A673 (cell line): ENCODE data around the gene ZFPM1. TPM values are rescaled to one million over a fixed set of nuclear protein-coding genes. Genes with fewer than 3 reads are reported as not detected.

ENCODE experiments used
- BruUV-seq: library from RNA; stranded (reverse); fragments of 400-500 nt; replicated peaks from 2 replicates; lab custom pipeline; 2021; lab: Mats Ljungman, UMichigan
- CTCF ChIA-PET: fragments of 300-600 bp; sonication (Branson Sonifier 250); formaldehyde crosslinking; loops from one replicate; lab custom pipeline; 2022; ENCODE audit warnings: antibody characterized with exemption; lab: Charles Lee
- POLR2A ChIA-PET: fragments of 300-600 bp; sonication (Branson Sonifier 250); formaldehyde crosslinking; loops from one replicate; lab custom pipeline; 2022; ENCODE audit warnings: antibody characterized with exemption; ENCODE audit not compliant: low non-redundant PET; lab: Charles Lee
- DNase-seq: peaks from one replicate; pipeline ENCODE4 v3.0.0-alpha.2; 2015; ENCODE audit warnings: low spot score
- H3K27ac ChIP-seq: fragments of 200-600 bp; sonication (generic); 2 replicates; pipeline ENCODE4 v1.5.1; 2016; ENCODE audit warnings: mixed run types, low read depth, mild to moderate bottlenecking, mixed read lengths, antibody characterized with exemption, low read length; ENCODE audit not compliant: poor library complexity, severe bottlenecking
- H3K27me3 ChIP-seq: fragments of 200-600 bp; sonication (generic); replicated peaks from 2 replicates; pipeline ENCODE4 v1.6.1; 2017; ENCODE audit warnings: mixed run types, low read depth, mild to moderate bottlenecking, mixed read lengths, antibody characterized with exemption, low read length; ENCODE audit not compliant: insufficient read depth, poor library complexity
- H3K36me3 ChIP-seq: fragments of 200-600 bp; sonication (generic); 2 replicates; pipeline ENCODE4 v1.6.1; 2016; ENCODE audit warnings: mixed run types, mild to moderate bottlenecking, mixed read lengths, antibody characterized with exemption, low read length; ENCODE audit not compliant: insufficient read depth, poor library complexity, severe bottlenecking
- H3K4me1 ChIP-seq: fragments of 200-600 bp; sonication (generic); 2 replicates; pipeline ENCODE4 v1.6.1; 2017; ENCODE audit warnings: mixed run types, mild to moderate bottlenecking, mixed read lengths, antibody characterized with exemption, low read length; ENCODE audit not compliant: insufficient read depth, poor library complexity, severe bottlenecking
- H3K4me3 ChIP-seq: fragments of 200-600 bp; sonication (generic); 2 replicates; pipeline ENCODE4 v1.5.1; 2016; ENCODE audit warnings: low read depth, mixed run types, mild to moderate bottlenecking, mixed read lengths, low read length; ENCODE audit not compliant: poor library complexity, severe bottlenecking
- H3K9me3 ChIP-seq: fragments of 200-600 bp; sonication (generic); 2 replicates; pipeline ENCODE4 v1.6.1; 2016; ENCODE audit warnings: mixed run types, low read depth, mild to moderate bottlenecking, mixed read lengths, antibody characterized with exemption, low read length; ENCODE audit not compliant: poor library complexity, severe bottlenecking
- CTCF ChIP-seq: fragments of 300-800, 200-600 bp; sonication (generic); conservative IDR thresholded peaks from 2 replicates; pipeline ENCODE4 v1.5.1; 2017; ENCODE audit warnings: low read depth, mild to moderate bottlenecking, antibody characterized with exemption, low read length, moderate library complexity, mixed read lengths
- EZH2 ChIP-seq: fragments of 200-600 bp; sonication (generic); IDR thresholded peaks from 2 replicates; pipeline ENCODE4 v1.6.1; 2017; ENCODE audit warnings: borderline replicate concordance, low read depth, mild to moderate bottlenecking, mixed read lengths, antibody characterized with exemption, low read length; ENCODE audit not compliant: poor library complexity, severe bottlenecking
- intact Hi-C: fragments of 100-400 bp; cut with micrococcal nuclease; formaldehyde crosslinking; loops from one replicate; pipeline ENCODE4 v1.10.0; 2022; ENCODE audit not compliant: unreplicated experiment
- total RNA-seq: library from RNA; stranded (reverse); gene quantifications from 2 replicates; pipeline ENCODE4 v1.2.3, GENCODE V29; 2021

Gene ZFPM1
- total RNA-seq, 1 experiment from 2014 or later, result 5.6 TPM

- no peaks in the 10 kb centered on the region for H3K36me3 ChIP-seq
- no peak overlapping the region for H3K4me3 ChIP-seq
- no peaks in the 10 kb centered on the region for H3K4me1 ChIP-seq
- CTCF ChIA-PET, result no interaction called here
- POLR2A ChIA-PET, result no interaction called here
- DNase-seq, result no peak
- intact Hi-C loops, result no loop called here
- H3K9me3 ChIP-seq, result no peaks in the 10 kb centered on the region
- no peak overlapping the region for H3K27ac ChIP-seq
- no TSS peak for BruUV-seq
- TF ChIP-seq EZH2 (no peak), CTCF (no peak)
- no peaks in the 10 kb centered on the region for H3K27me3 ChIP-seq
Observed at GRCh38 chr16:88471575-88471974, 18.5 kb downstream of the ZFPM1 start.

GRCh38 chr16:88472069-88472468 lies 19.0 kb downstream of the ZFPM1 start:
- no peaks in the 10 kb centered on the region for H3K36me3 ChIP-seq
- TF ChIP-seq EZH2 (no peak), CTCF (no peak)
- ChIA-PET POLR2A (no interaction called here), CTCF (interaction anchor here (0.7 kb wide), 1 partner anchor 37 kb away, joined by 4 read pairs; no protein-coding TSS in a partner anchor)
- no peaks in the 10 kb centered on the region for H3K4me1 ChIP-seq
- H3K9me3 ChIP-seq, result no peaks in the 10 kb centered on the region
- intact Hi-C loops, result no loop called here
- no peaks in the 10 kb centered on the region for H3K27me3 ChIP-seq
- no peak overlapping the region for H3K27ac ChIP-seq
- BruUV-seq, result no TSS peak
- DNase-seq, result no peak
- no peak overlapping the region for H3K4me3 ChIP-seq

GRCh38 chr16:88472637-88473205 lies 19.6 kb downstream of the ZFPM1 start:
- TF ChIP-seq EZH2 (no peak), CTCF (no peak)
- no peaks in the 10 kb centered on the region for H3K4me1 ChIP-seq
- ChIA-PET CTCF (interaction anchor here (0.7 kb wide), 1 partner anchor 36 kb away, joined by 4 read pairs; no protein-coding TSS in a partner anchor), POLR2A (no interaction called here)
- H3K36me3 ChIP-seq, result no peaks in the 10 kb centered on the region
- H3K27me3 ChIP-seq, result no peaks in the 10 kb centered on the region
- intact Hi-C loops, result no loop called here
- DNase-seq, result no peak
- no peaks in the 10 kb centered on the region for H3K9me3 ChIP-seq
- H3K4me3 ChIP-seq, result no peak overlapping the region
- no peak overlapping the region for H3K27ac ChIP-seq
- BruUV-seq, result no TSS peak
